GM13977 (cell line): ENCODE data around the gene CCDC91.

Experiments
- DNase-seq: peaks from one replicate; pipeline ENCODE4 v3.0.0; 2012; ENCODE audit warnings: low spot score
- in situ Hi-C: fragments of 300-500 bp; cut with MboI; formaldehyde crosslinking; loops from one replicate; pipeline ENCODE4 v1.12.0; 2022; ENCODE audit warnings: low sequenced_read_pairs, low pct_unique_long_range_greater_than_20kb, mixed read lengths, inconsistent platforms; ENCODE audit not compliant: unreplicated experiment
- TF ChIP-seq, protein P1 (sequence below): IDR thresholded peaks from 2 replicates; pipeline ENCODE4 v1.5.1; 2012; ENCODE audit warnings: mild to moderate bottlenecking, control low read depth; ENCODE audit not compliant: insufficient read depth; ENCODE audit errors: extremely low read depth, missing control alignments

The CCDC91 gene

DNA sequence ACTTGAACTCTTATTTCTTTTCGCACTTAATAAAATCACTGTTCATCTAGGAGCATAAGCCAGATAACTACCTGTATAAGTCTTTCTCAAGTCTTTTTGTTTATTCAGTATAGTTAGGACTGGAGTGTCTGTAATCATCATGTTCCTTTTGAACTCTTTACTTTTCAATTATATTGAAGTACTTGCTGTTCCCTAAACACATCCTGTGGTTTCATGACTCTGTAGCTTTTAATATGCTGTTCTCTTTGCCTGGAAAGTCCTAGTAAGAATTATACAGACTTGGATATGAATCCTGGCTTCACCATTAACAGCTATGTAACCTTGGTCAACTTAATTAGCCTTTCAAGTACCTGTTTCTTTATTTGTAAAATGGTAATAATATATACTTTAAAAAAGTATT, 88.2 kb downstream of the CCDC91 start:
- in situ Hi-C loops, result no loop called here
- DNase-seq, result no peak
- TF ChIP-seq, protein P1, sequence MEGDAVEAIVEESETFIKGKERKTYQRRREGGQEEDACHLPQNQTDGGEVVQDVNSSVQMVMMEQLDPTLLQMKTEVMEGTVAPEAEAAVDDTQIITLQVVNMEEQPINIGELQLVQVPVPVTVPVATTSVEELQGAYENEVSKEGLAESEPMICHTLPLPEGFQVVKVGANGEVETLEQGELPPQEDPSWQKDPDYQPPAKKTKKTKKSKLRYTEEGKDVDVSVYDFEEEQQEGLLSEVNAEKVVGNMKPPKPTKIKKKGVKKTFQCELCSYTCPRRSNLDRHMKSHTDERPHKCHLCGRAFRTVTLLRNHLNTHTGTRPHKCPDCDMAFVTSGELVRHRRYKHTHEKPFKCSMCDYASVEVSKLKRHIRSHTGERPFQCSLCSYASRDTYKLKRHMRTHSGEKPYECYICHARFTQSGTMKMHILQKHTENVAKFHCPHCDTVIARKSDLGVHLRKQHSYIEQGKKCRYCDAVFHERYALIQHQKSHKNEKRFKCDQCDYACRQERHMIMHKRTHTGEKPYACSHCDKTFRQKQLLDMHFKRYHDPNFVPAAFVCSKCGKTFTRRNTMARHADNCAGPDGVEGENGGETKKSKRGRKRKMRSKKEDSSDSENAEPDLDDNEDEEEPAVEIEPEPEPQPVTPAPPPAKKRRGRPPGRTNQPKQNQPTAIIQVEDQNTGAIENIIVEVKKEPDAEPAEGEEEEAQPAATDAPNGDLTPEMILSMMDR, result no peak

DNA sequence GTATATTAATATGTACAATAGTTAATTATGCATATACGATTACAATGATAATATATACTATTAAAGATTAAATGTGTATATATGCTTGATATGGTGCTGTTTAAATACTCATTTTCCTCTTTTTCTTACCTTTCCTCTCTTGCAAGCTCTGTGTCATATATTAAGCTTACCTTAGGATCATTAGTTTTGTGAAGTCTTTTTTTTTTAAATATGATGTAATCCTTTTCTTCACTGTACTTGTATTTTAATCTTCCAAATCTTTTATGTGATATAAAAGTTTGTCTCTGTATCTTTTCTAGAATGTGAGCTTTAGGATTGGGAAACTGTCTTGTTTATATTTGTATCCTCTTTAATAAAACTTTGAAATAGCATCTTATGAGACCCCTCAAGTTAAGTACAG, 88.7 kb downstream of the CCDC91 start:
- TF ChIP-seq, protein P1, result no peak
- in situ Hi-C loops, result no loop called here
- DNase-seq, result no peak

DNA sequence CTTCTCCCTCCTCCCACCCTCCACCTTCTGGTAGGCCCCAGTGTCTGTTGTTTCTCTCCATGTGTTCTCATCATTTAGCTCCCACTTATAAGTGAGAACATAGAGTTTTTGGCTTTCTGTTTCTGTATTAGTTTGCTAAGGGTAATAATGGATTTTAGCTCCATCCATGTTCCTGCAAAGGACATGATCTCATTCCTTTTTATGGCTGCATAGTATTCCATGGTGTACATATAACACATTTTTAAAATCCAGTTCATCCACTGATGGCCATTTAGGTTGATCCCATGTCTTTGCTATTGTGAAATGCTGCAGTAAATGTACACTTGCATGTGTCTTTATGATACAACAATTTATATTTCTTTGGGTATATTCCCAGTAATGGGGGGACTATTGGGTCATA, 96.1 kb downstream of the CCDC91 start:
- TF ChIP-seq, protein P1, result no peak
- in situ Hi-C loops, result no loop called here
- DNase-seq, result no peak

DNA sequence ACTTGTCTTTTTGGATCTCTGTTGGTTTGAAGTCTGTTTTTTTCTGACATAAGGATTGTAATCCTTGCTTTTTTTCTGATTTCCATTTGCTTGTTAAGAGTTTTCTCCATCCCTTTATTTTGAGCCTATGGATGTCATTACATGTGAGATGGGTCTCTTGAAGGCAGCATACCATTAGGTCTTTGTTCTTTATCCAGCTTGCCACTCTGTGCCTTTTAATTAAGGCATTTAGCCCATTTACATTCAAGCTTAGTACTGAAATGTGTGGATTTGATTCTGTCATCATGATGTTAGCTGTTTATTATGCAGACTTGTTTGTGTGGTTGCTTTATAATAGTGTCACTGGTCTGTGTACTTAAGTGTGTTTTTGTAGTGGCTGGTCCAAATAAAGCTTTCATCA, 100.0 kb downstream of the CCDC91 start:
- in situ Hi-C loops, result no loop called here
- TF ChIP-seq, protein P1, result no peak
- no peak for DNase-seq

GRCh38 chr12:28292699-28293098, 102.4 kb downstream of the CCDC91 start:
- in situ Hi-C loops, result no loop called here
- TF ChIP-seq, protein P1, result no peak
- DNase-seq, result no peak

DNA sequence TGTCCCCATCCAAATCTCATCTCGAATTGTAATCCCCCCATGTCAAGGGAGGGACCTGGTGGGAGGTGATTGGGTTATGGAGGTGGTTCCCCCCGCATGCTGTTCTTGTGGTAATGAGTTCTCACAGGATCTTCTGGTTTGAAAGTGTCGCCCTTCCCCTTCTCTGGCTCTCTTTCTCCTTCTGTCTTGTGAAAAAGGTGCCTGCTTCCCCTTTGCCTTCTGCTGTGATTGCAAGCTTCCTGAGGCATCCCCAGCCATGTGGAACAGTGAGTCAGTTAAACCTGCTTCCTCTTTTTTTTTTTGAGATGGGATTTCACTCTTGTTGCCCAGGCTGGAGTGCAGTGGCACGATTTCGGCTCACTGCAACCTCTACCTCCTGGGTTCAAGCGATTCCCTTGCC, 104.0 kb downstream of the CCDC91 start:
- no peak for DNase-seq

More for the DNA sequence above, 104.0 kb downstream of the CCDC91 start:
- TF ChIP-seq, protein P1, result no peak
- in situ Hi-C loops, result no loop called here
